Measurements from ENCODE around the gene CDK5RAP1. TPM values are rescaled to one million over a fixed set of nuclear protein-coding genes. Genes with fewer than 3 reads are reported as not detected.

CDK5RAP1 gene
- polyA plus RNA-seq, 3 donors: 24.4 to 65.0 (median 25.5) TPM

GRCh38 chr20:33359399-33360261, 41.7 kb downstream of the CDK5RAP1 start:
- Mint-ChIP-seq H3K27me3 (ENCODE audit: low read depth in 3 of 3) (no peaks in the 10 kb centered on the region), H3K4me3 (no peak overlapping the region), H3K9me3 (no peaks in the 10 kb centered on the region), H3K36me3 (peaks cover 78 to 95% of the 10 kb centered on the region in 2 donors), H3K4me1 (no peaks in the 10 kb centered on the region), H3K27ac (peak overlapping the region in 2 of 7 donors; percentile 5 to 16)
- intact Hi-C loops (cut with micrococcal nuclease): no loop called here
- Histone ChIP-seq H3K4me1 (ENCODE audit: control insufficient read depth in 1 of 2, insufficient read depth in 2 of 2, low read length in 2 of 2) (no peaks in the 10 kb centered on the region), H3K4me3 (replicated peaks in 1 of 3; ENCODE audit: low read depth in 2 of 3, low read length in 3 of 3) (no peak overlapping the region), H3K79me2 (ENCODE audit: insufficient read depth, low read length) (no peaks in the 10 kb centered on the region), H3K9me3 (replicated peaks in 1 of 2; ENCODE audit: control insufficient read depth in 1 of 2, insufficient read depth in 1 of 2, low read length in 2 of 2) (no peaks in the 10 kb centered on the region), H3K27me3 (ENCODE audit: control insufficient read depth in 2 of 2, insufficient read depth in 2 of 2, low read length in 2 of 2) (no peaks in the 10 kb centered on the region), H3K36me3 (replicated peaks in 1 of 2; ENCODE audit: control insufficient read depth in 1 of 2, insufficient read depth in 2 of 2, low read length in 2 of 2) (peaks cover 54 to 96% of the 10 kb centered on the region in 2 donors), H3K27ac (ENCODE audit: low read depth in 1 of 2, low read length in 2 of 2) (no peak overlapping the region), H2AFZ (ENCODE audit: insufficient read depth, low read depth, low read length, poor library complexity, severe bottlenecking) (no peak overlapping the region), H3K4me2 (replicated peaks; ENCODE audit: extremely low read depth, low read length, poor library complexity, severe bottlenecking) (no peak overlapping the region), H4K20me1 (ENCODE audit: insufficient read depth, low read length) (no peaks in the 10 kb centered on the region), H3K9ac (ENCODE audit: insufficient read depth, low read length, poor library complexity, severe bottlenecking) (no peak overlapping the region)
- 100% methylated on average over 1 of the region's 8 CpGs for WGBS (ENCODE audit: insufficient coverage)
- no peak for TF ChIP-seq CTCF (IDR thresholded peaks at IDR 0.05)
- DNase-seq: no peak

- Histone ChIP-seq H3K4me2 (replicated peaks; ENCODE audit: extremely low read depth, low read length, poor library complexity, severe bottlenecking) (no peak overlapping the region), H4K20me1 (ENCODE audit: insufficient read depth, low read length) (no peaks in the 10 kb centered on the region), H3K9ac (ENCODE audit: insufficient read depth, low read length, poor library complexity, severe bottlenecking) (no peak overlapping the region), H3K27ac (ENCODE audit: low read depth in 1 of 2, low read length in 2 of 2) (no peak overlapping the region), H3K4me3 (replicated peaks in 1 of 3; ENCODE audit: low read depth in 2 of 3, low read length in 3 of 3) (no peak overlapping the region), H2AFZ (ENCODE audit: insufficient read depth, low read depth, low read length, poor library complexity, severe bottlenecking) (no peak overlapping the region), H3K36me3 (replicated peaks in 1 of 2; ENCODE audit: control insufficient read depth in 1 of 2, insufficient read depth in 2 of 2, low read length in 2 of 2) (peaks cover 19 to 71% of the 10 kb centered on the region in 2 donors), H3K9me3 (replicated peaks in 1 of 2; ENCODE audit: control insufficient read depth in 1 of 2, insufficient read depth in 1 of 2, low read length in 2 of 2) (no peaks in the 10 kb centered on the region), H3K27me3 (ENCODE audit: control insufficient read depth in 2 of 2, insufficient read depth in 2 of 2, low read length in 2 of 2) (no peaks in the 10 kb centered on the region), H3K79me2 (ENCODE audit: insufficient read depth, low read length) (no peaks in the 10 kb centered on the region), H3K4me1 (ENCODE audit: control insufficient read depth in 1 of 2, insufficient read depth in 2 of 2, low read length in 2 of 2) (no peaks in the 10 kb centered on the region)
- peaks cover 54 to 80% of the 10 kb centered on the region in 2 donors for H3K36me3 Mint-ChIP-seq
- H3K4me3 Mint-ChIP-seq: no peak overlapping the region
- TF ChIP-seq CTCF (IDR thresholded peaks at IDR 0.05): no peak
- no peaks in the 10 kb centered on the region for H3K9me3 Mint-ChIP-seq
- no peaks in the 10 kb centered on the region for H3K27me3 Mint-ChIP-seq (ENCODE audit: low read depth in 3 of 3)
- H3K27ac Mint-ChIP-seq: no peak overlapping the region
- intact Hi-C loops (cut with micrococcal nuclease): no loop called here
- no peaks in the 10 kb centered on the region for H3K4me1 Mint-ChIP-seq
- whole genome bisulfite sequencing (ENCODE audit: insufficient coverage): 89% methylated on average over 3 of the region's 4 CpGs
- no peak for DNase-seq
Measured at GRCh38 chr20:33353013-33353402, 48.3 kb downstream of the CDK5RAP1 start.
